Endometrial microvascular endothelial cells (primary cell): Measurements from ENCODE around the gene EVC2. TPM values are rescaled to one million over a fixed set of nuclear protein-coding genes. Genes with fewer than 3 reads are reported as not detected.

Experiments
- in situ Hi-C: cut with HindIII; loops from 2 replicates; pipeline ENCODE4 v1.10.0; 2017; ENCODE audit warnings: low sequenced_read_pairs, low pct_unique_long_range_greater_than_20kb; ENCODE audit errors: inconsistent ontology term
- total RNA-seq: library from RNA; depleted of rRNA; stranded (reverse); fragments of >200 nt; gene quantifications from one replicate; pipeline ENCODE4 v1.2.3, GENCODE V29; 2015; ENCODE audit errors: inconsistent ontology term

Gene EVC2
- total RNA-seq, 1 donor from 2014 or later: 4.0 TPM

DNA sequence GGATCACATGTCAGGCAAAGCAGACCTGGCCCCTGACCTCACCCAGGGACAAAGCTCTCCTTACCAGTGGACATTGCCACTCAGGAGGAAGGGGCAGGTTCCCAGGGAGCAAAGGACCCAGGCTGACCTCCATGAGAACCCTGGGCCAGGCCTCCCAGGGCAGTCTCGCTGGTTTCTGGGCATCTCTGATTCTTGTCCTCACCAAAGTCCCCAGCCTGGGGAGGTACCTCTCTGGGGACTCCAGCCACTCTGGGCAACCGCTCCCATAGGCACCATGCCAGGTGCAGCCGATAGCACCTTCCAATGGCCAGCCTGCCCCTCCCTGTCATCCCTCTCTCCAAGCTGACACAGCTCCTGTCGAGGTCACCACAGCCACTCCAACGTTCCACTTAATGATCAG lies 7.9 kb downstream of the EVC2 start:
- in situ Hi-C loops: no loop called here

DNA sequence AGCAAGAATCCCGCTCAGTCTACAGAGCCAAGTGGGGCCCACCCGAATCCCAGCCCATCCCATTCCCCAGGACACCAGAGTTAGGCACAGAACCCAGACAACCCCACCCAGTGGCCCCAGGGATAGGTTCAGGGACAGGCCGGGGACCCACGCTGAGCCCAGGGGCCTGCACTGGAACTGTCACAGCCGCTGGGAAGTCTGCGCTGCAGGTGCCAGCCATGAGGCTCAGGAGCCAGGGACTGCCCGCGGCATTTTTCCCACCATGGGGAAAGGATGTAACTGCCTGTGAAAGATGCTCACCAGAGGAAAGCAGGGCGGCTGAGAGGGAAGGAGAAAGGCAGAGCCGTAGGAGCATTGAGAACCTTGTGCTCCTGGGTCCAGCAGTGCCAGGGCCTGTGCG lies 12.0 kb downstream of the EVC2 start:
- in situ Hi-C loops: no loop called here

DNA sequence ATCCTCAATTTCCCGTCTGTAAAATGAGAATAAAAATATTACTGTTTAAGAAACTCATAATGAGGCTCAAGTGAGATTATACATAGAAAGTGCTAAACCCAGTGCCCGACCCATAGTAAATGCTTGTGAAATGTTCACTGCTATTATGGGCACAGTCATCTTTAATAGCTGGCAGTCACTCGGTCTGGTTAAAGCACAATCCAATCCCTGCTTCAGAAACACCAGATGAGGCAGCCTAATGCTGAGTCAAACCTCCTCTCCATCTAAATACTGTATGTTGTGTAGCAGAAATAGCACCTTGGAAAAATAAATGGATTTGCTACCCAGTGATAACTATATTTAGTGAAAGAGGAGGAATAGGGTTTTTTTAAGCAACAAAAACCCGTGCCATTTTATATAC lies 14.5 kb downstream of the EVC2 start:
- in situ Hi-C loops: no loop called here

DNA sequence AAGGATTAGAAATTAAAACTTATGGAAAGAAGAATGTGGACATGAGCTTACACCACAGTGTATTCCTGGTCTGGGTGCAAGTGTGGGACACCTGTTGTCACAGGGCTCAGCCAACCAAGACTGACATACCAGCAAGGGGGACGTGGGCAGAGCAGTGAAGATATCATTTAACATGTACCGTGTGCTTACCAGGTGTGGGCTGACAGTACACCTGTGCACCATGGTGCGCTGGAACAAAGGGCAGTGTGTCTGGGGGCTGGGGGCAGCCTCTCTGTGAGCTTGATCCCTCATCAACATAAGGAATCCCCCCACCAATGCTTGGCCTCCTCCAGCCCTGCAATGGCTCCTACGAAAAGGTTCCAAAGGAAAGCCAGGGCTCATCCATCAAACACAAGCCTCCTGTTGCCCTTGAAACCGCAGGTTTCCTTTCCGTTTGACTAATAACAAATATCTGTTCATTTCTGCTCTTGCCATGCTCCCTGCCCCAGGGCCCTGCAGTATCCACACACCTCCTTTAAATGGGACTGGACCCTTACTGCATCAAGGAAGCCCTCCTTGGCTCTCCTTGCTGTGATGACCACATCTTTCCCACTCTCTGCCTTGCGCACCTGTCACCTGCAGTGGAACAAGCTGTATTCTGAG lies 16.7 kb downstream of the EVC2 start:
- in situ Hi-C loops: no loop called here

DNA sequence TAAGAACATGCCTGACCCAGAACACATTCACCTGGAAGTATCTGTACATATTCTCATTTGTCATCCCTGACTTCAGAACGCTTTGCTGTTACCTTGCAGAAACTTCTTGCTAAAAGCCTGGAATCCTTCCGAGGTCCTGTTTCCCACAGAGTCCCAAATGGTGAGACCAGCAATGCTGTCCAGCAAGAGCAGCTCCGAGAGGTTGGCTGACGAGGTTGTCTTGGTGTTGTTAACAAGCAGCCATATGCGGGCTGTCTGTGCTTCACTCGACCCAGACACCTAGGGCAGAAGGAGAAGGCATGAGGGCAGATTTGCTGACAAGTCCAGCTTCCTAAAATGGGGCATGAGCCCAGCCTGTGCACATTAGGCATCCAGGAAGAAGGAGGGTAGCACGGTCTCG lies 19.3 kb downstream of the EVC2 start:
- in situ Hi-C loops: no loop called here

DNA sequence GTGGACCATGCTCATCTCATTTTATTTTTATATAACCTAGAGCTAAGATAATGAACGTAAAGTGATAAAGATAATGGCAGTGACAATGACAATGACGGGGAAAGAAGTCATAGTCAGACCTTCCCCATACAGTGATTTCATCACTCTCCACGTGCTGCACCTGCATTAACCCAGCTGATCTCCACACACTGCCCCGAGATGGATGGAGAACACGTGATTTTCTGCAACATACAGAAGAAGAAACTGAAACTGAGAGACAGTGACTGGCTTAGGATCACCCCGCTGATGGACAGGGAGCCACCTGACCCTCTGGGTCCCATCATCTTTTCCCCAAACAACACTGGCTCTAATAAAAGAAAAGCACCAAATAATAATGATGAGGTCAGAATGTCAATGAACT lies 22.0 kb downstream of the EVC2 start:
- in situ Hi-C loops: no loop called here

DNA sequence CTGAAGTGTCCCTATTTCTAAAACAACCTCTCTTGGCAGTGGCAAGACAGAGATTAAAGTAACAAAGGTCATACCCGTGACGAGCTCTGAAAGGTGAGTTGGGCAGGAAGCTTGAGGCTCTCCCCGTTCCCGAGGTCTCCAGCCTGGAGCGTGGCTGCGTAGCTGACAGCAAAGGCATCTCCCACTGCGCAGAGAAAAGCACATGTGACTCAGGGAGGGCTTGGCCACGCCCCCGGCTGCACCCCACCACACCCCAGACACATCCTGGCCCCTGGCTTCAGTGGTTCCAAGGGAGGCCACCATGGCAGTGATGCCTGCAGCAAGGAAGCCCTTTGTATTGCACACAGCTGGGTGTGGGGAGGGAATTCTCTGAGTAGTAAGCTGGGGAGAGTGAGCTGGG lies 23.1 kb downstream of the EVC2 start:
- in situ Hi-C loops: no loop called here

DNA sequence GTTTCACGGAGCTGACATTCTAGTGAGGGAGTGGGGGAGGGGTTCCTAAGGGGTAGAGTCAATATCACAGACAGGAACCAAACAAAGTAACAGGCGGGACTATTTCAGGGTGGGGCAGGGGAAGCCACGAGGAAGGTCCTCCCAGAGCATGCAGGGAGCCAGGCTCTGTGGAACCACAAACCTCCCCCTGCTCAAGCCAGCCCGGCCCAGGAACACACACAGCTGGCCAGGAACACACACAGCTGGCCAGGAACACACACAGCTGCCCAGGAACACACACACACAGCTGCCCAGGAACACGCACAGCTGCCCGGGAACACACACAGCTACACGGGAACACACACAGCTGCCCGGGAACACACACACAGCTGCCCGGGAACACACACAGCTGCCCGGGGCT lies 24.8 kb downstream of the EVC2 start:
- in situ Hi-C loops: no loop called here

DNA sequence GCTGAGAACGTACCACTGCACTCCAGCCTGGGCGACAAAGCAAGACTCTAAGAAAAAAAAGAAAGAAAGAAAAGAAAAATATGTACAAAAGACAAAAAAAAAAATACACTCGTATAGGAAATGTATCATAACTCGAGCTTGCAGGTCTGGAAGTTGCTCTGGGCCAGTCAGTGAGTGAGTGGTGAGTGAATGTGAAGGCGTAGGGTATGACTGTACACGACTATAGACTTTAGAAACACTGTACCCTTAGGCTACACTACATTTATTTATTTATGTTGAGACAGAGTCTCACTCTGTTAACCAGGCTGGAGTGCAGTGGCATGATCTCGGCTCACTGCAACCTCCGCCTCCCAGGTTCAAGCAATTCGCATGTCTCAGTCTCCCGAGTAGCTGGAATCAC lies 29.4 kb downstream of the EVC2 start:
- in situ Hi-C loops: no loop called here

DNA sequence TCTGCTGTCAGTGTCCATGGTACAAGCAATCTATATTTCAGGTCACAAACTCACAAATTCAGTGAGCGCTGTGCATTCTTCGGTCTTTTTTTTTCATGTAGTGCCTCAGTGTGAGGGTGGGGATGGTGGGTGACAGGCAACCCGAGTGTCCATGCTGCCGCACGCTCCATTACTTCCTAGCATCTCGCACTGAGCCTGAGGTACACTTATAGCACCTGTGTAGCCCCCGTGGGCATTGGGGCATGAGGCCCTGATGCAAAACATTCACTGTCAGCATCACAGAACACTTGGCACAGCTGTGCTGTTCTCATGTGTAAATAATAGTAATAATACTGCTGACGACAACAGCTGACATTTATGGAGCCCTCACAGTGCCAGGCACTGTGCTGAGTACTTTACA lies 31.6 kb downstream of the EVC2 start:
- in situ Hi-C loops: no loop called here

DNA sequence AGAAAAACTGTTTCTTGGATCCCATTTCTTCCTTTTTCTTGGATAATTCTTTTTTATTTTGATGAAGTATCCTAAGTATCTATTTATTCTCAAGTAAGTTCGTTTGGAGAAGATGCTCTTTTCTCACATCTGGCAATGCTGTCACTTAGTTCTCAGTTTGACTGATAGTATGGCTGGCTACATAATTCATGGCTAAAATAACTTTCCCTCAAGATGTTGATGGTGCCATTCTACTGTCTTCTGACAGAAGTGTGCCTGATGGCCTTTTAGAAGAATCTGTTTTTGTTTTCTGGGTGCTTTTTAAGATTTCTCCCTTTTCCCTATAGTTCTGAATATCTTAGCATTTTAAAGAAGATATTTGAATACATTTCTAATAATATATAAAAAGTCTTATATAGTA lies 41.6 kb downstream of the EVC2 start:
- in situ Hi-C loops: no loop called here

DNA sequence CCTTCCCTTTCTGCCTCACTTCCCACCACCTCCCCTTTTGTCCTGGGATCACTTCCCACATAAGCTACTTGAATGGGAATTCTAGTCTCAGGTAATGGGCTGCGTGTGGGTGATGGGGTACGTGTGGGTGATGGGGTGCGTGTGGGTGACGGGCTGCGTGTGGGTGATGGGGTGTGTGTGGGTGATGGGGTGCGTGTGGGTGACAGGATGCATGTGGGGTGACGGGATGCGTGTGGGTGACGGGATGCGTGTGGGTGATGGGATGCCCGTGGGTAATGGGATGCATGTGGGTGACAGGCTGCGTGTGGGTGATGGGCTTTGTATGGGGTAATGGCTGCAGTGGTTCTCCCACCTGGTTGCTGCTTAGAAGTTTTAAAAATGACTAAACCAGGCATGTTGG lies 43.6 kb downstream of the EVC2 start:
- in situ Hi-C loops: no loop called here

DNA sequence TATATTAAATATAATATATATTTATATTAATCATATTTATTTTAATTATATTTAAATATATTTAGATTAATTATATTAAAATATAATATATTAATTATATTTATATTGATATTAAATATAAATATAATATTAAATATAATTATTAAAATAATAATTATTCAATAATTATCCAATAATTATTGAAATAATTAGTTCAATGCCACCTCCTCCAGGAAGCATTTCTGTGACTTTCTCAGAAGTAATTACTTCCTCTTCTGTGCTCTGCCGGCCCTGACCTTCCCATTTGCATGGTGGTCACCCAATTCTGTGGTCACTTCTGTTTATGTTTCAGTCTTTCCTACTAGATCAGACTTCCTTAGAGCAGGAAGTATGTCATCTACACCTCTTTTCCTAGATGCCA lies 45.8 kb downstream of the EVC2 start:
- in situ Hi-C loops: no loop called here

DNA sequence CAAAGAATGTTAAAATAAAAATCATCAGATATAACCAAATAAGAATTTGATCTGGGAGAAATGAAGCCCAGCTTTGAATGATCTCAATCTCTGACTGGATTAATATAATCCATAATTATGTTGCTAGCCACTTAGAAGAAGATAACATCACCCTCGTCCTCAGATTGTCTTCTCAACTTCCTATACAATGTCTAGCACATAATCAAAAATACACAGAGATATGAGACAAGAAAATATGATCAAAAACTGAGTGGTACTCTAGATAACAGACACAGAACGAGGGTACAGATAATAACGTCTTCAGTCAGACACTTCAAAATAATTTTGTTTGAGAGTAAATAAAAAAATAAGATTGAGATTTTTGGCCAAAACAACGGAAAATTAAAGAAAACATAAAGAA lies 47.1 kb downstream of the EVC2 start:
- in situ Hi-C loops: no loop called here

DNA sequence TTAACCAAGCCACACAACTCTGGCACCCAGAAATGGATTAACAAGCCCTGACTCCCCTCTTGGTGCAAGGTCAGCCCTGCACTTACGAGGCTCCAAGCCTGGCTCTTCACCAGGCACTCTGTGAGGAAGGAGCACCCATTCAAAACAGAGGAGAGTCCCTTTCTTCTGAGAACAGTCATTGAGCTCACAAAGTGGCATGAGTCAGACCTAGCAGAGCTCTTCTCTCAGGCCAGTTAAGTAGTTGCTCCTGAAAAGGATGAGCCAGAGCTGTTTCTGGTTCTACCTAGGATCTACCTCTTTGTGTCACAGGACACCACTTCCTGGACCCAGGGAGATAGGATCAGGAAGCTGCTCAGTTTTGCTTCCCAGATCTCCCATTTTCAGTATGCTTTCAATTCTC lies 48.2 kb downstream of the EVC2 start:
- in situ Hi-C loops: no loop called here

DNA sequence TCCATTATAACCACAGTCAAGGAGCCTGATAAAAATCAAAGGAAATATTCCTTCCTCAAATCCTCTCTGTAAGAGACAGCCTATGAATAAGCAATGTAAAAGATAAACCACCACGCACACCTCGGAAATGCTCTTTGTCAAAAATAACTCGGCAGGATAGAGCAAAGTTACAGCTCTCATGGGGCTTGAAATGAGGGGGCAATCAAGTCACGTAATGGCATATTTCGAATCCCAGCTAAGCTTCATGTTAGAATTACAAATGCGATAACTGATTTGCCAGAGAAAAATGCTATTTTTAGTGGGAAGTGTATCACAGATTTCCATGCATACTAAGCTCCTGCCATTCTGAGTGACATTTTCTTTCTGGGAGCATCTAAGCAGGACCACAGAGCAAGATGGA lies 49.4 kb downstream of the EVC2 start:
- in situ Hi-C loops: no loop called here

DNA sequence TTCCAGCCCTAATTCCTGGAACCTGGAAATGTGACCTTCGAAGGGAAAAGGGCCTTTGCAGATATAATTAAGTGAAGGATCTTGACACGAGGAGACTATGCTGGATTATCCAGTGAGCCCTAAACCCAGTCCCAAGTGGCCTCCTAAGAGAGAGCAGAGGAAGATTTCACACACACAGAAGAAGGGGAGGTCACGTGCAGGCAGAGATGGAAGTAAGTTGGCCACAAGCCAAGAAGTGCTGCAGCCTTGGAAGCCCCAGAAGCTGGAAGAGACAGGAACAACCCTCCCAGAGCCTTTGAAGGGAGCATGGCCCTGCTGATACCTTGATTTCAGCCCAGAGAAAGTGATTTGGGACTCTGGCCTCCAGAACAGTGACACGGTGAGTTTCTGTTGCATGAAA lies 51.9 kb downstream of the EVC2 start:
- in situ Hi-C loops: no loop called here

DNA sequence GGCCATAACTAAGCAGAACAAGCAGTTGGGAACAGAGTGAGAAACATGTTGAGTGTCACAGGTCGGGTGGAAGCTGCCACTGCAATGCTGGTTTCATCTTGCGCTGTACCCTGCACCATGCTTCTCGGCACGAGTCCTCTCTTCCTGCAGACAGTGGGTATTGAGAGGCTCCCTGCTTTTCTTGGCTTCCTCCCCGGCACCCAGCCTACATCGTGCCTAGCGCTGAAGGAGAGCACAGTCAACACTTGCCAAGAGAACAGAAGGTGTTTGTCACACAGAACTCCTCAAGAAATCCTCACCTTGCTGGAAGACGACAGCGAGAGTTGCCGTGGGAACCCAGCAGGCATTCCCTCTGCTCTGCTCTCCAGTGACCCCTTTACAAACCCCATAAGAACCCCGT lies 53.6 kb downstream of the EVC2 start:
- in situ Hi-C loops: no loop called here

DNA sequence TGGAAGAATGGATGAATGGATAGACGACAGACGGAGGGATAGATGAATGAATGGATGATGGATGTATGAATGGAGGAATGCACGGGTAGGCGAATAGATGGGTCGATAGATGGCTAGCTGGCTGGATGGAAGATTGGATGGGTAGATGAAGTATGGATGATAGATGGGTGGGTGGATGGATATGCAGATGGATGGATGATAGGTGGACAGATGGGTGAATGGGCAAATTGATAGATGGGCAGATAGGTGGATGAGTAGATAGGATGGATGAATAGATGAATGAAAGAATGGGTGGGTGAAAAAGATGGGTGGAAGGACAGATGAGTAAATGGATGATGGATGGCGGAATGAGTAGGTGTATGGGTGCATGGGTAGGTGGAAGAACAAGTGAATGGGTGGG lies 57.3 kb downstream of the EVC2 start:
- in situ Hi-C loops: no loop called here

DNA sequence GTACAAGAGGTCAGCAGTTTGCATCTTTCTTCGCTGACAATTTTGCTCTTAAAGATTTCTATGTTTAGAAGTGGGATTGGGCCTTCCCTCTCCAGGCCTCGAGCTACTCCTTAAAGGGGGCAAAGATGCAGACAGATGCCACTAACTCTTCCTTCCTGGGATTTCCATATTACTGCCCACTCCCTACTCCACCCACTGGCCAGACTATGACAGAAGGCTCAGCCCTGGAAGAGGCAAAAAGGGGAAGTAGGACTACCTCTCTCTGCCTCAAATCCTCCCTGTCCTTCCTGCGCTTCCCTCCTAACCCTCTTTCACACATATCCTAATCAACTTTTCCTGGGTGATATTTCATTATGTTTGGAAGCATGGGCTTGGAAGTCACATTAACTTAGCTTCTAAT lies 58.3 kb downstream of the EVC2 start:
- in situ Hi-C loops: no loop called here

DNA sequence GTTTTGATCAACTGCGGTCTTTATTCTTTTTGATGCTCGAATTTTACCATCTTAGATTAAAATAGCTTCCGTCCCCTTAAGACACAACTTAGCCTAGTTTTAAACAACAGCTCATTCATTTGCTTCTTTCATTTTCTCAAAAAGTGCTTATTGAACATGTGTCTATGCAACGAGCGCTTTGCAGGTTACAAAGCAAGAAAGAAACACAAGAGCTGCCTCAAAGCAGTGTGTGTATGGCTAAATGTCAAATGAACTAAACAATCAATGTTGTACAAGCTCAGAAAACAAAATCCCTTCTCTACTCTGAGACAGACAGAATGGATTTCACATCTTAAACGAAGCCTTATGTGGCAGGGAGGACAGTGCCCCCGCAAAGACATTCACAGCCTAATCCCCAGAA lies 61.0 kb downstream of the EVC2 start:
- in situ Hi-C loops: no loop called here

DNA sequence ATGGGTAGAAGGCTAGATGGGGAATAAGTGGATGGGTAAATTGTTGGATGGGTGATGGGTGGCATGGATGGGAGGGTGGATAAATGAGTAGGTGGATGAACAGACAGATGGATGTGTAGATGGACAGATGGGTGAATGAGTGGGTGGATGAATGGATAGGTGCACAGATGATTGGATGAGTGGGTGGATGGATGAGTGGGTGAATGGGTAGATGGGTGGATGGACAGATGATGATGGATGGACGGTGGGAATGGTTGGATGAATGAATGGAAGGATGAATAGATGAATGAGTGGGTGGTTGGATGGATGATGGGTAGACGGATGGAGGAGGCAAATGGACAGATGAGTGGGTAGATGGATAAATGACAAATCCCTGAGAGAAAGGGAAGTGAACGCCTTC lies 68.3 kb downstream of the EVC2 start:
- in situ Hi-C loops: no loop called here
